Natural killer cell (primary cell): ENCODE data around the gene LDB2. TPM values are rescaled to one million over a fixed set of nuclear protein-coding genes. Genes with fewer than 3 reads are reported as not detected.
A peak's percentile ranks its signal among the peaks of the same experiment; 100 is the strongest.

Source experiments
- ATAC-seq, 3 donors: fragments of 150-1000 bp in 2 of 3; fragments of 200-7000 bp in 1 of 3; cut with Tn5 transposase; 1 replicate in 1 of 3; 2 replicates in 2 of 3; pipeline ENCODE4 v1.10.0; 2021; ENCODE audit warnings: mild to moderate bottlenecking in 2 of 3, moderate library complexity in 2 of 3
- DNase-seq, 2 donors: peaks; one replicate each; pipeline versions ENCODE4 v3.0.0 to v3.0.0-alpha.2; 2013 to 2021; ENCODE audit warnings: mixed read lengths in 1 of 2
- H3K27ac ChIP-seq: one replicate; pipeline ENCODE4 v1.5.1; 2013; ENCODE audit warnings: mild to moderate bottlenecking, low read length
- H3K27me3 ChIP-seq: one replicate; pipeline ENCODE4 v1.6.1; 2013; ENCODE audit warnings: low read length; ENCODE audit not compliant: control insufficient read depth, insufficient read depth
- H3K36me3 ChIP-seq: one replicate; pipeline ENCODE4 v1.6.1; 2013; ENCODE audit warnings: low read length; ENCODE audit not compliant: control insufficient read depth, insufficient read depth
- H3K4me1 ChIP-seq: one replicate; pipeline ENCODE4 v1.6.1; 2013; ENCODE audit warnings: low read length; ENCODE audit not compliant: control insufficient read depth, insufficient read depth
- H3K4me3 ChIP-seq: one replicate; pipeline ENCODE4 v1.5.1; 2013; ENCODE audit warnings: low read length
- H3K9me3 ChIP-seq: one replicate; pipeline ENCODE4 v1.6.1; 2013; ENCODE audit warnings: low read length; ENCODE audit not compliant: control insufficient read depth, insufficient read depth
- H3K27ac Mint-ChIP-seq, 2 donors: one replicate each; pipeline ENCODE4 v1.8.0; 2022; ENCODE audit warnings: mild to moderate bottlenecking in 2 of 2, mixed read lengths in 2 of 2, moderate library complexity in 1 of 2
- H3K27me3 Mint-ChIP-seq, 2 donors: one replicate each; pipeline ENCODE4 v1.8.0; 2022; ENCODE audit warnings: low read depth in 2 of 2, mixed read lengths in 2 of 2
- H3K36me3 Mint-ChIP-seq: one replicate; pipeline ENCODE4 v1.8.0; 2022; ENCODE audit warnings: mixed read lengths
- H3K4me1 Mint-ChIP-seq, 2 donors: one replicate each; pipeline ENCODE4 v1.8.0; 2022; ENCODE audit warnings: mixed read lengths in 2 of 2
- H3K4me3 Mint-ChIP-seq: one replicate; pipeline ENCODE4 v1.8.0; 2022; ENCODE audit warnings: mild to moderate bottlenecking, moderate library complexity, mixed read lengths
- H3K9me3 Mint-ChIP-seq, 2 donors: one replicate each; pipeline ENCODE4 v1.8.0; 2022; ENCODE audit warnings: mixed read lengths in 2 of 2
- CTCF ChIP-seq: fragments of 200-600 bp; IDR thresholded peaks from one replicate; pipeline ENCODE4 v1.8.0; 2022; ENCODE audit warnings: antibody characterized with exemption
- WGBS: methylation state at CpG from one replicate; pipeline ENCODE4 v1.1.7; 2013; ENCODE audit warnings: missing lambda C conversion rate; ENCODE audit not compliant: insufficient coverage; 5-methylcytosine and 5-hydroxymethylcytosine counted together
- intact Hi-C: fragments of 100-400 bp; cut with micrococcal nuclease; formaldehyde crosslinking; loops from one replicate; pipeline ENCODE4 v1.14.2; 2022
- total RNA-seq, 4 donors: library from RNA; stranded (reverse); fragments of 120-200 nt in 1 of 4; gene quantifications; one replicate each; pipeline versions ENCODE4 v1.2.3 to v1.2.4, GENCODE V29; 2013 to 2022

The LDB2 gene
- total RNA-seq, 3 donors from 2014 or later (not counting 1 experiment from before 2014, with no cell fraction given): 8.2 to 14.2 (median 13.6) TPM

- Mint-ChIP-seq H3K4me3 (no peak overlapping the region), H3K36me3 (no peaks in the 10 kb centered on the region), H3K27ac (no peak overlapping the region), H3K27me3 (peaks cover 0 to 10% of the 10 kb centered on the region in 2 donors), H3K4me1 (peaks cover 9 to 10% of the 10 kb centered on the region in 2 donors), H3K9me3 (no peaks in the 10 kb centered on the region)
- H3K27me3 ChIP-seq: no peaks in the 10 kb centered on the region
- no peak for TF ChIP-seq CTCF
- WGBS: 89% methylated on average over 5 of the region's 5 CpGs
- DNase-seq (no peak), ATAC-seq (no peak)
- H3K9me3 ChIP-seq: no peaks in the 10 kb centered on the region
- H3K4me3 ChIP-seq: no peak overlapping the region
- H3K4me1 ChIP-seq: no peaks in the 10 kb centered on the region
- no peaks in the 10 kb centered on the region for H3K36me3 ChIP-seq
- H3K27ac ChIP-seq: no peak overlapping the region
- intact Hi-C loops: loop anchor here (10.0 kb wide), 1 partner anchor 532 kb away; no protein-coding TSS in a partner anchor
These were observed 14.5 kb upstream of the LDB2 start for GRCh38 chr4:16912896-16913295.

- H3K36me3 ChIP-seq: no peaks in the 10 kb centered on the region
- DNase-seq: no peak
- no peak overlapping the region for H3K27ac ChIP-seq
- peaks cover 0 to 4% of the 10 kb centered on the region in 2 donors for H3K9me3 Mint-ChIP-seq
- no peak for ATAC-seq
- intact Hi-C loops: no loop called here
- H3K36me3 Mint-ChIP-seq: no peaks in the 10 kb centered on the region
- TF ChIP-seq CTCF: no peak
- H3K4me1 ChIP-seq: no peaks in the 10 kb centered on the region
- H3K27me3 ChIP-seq: no peaks in the 10 kb centered on the region
- H3K4me3 Mint-ChIP-seq: no peak overlapping the region
- peaks cover 0 to 10% of the 10 kb centered on the region in 2 donors for H3K27me3 Mint-ChIP-seq
- H3K9me3 ChIP-seq: no peaks in the 10 kb centered on the region
- H3K4me3 ChIP-seq: no peak overlapping the region
- no peak overlapping the region for H3K27ac Mint-ChIP-seq
- no peaks in the 10 kb centered on the region for H3K4me1 Mint-ChIP-seq
- WGBS: 84% methylated on average over 8 of the region's 8 CpGs
These were observed 10.8 kb upstream of the LDB2 start for GRCh38 chr4:16909281-16909680.

GRCh38 chr4:16908377-16909021 lies 10.1 kb upstream of the LDB2 start:
- intact Hi-C loops: no loop called here
- H3K4me3 ChIP-seq: no peak overlapping the region
- H3K36me3 ChIP-seq: no peaks in the 10 kb centered on the region
- peaks cover 0 to 10% of the 10 kb centered on the region in 2 donors for H3K27me3 Mint-ChIP-seq
- no peak for TF ChIP-seq CTCF
- ATAC-seq (no peak), DNase-seq (no peak)
- peaks cover 0 to 4% of the 10 kb centered on the region in 2 donors for H3K9me3 Mint-ChIP-seq
- H3K27me3 ChIP-seq: no peaks in the 10 kb centered on the region
- H3K4me3 Mint-ChIP-seq: no peak overlapping the region
- 95% methylated on average over 6 of the region's 6 CpGs for WGBS
- H3K9me3 ChIP-seq: no peaks in the 10 kb centered on the region
- no peak overlapping the region for H3K27ac Mint-ChIP-seq
- no peaks in the 10 kb centered on the region for H3K4me1 ChIP-seq
- no peak overlapping the region for H3K27ac ChIP-seq
- no peaks in the 10 kb centered on the region for H3K36me3 Mint-ChIP-seq
- no peaks in the 10 kb centered on the region for H3K4me1 Mint-ChIP-seq

GRCh38 chr4:16900325-16900724 lies 1.9 kb upstream of the LDB2 start:
- ATAC-seq (peak in 2 of 3 donors; percentile 31 to 44), DNase-seq (no peak)
- WGBS: 66% methylated on average over 2 of the region's 2 CpGs
- Mint-ChIP-seq H3K4me1 (peaks cover 48 to 50% of the 10 kb centered on the region in 2 donors), H3K4me3 (no peak overlapping the region), H3K36me3 (no peaks in the 10 kb centered on the region), H3K27ac (peak overlapping the region in 1 of 2 donors; percentile 81), H3K27me3 (no peaks in the 10 kb centered on the region), H3K9me3 (no peaks in the 10 kb centered on the region)
- TF ChIP-seq CTCF: no peak
- no peaks in the 10 kb centered on the region for H3K27me3 ChIP-seq
- intact Hi-C loops: no loop called here
- no peaks in the 10 kb centered on the region for H3K36me3 ChIP-seq
- H3K4me1 ChIP-seq: peaks cover 22% of the 10 kb centered on the region
- no peak overlapping the region for H3K27ac ChIP-seq
- no peaks in the 10 kb centered on the region for H3K9me3 ChIP-seq
- H3K4me3 ChIP-seq: no peak overlapping the region
